AG20443 (cell line): Measurements from ENCODE around the gene WNT7A.

Experiments
- DNase-seq: peaks from one replicate; pipeline ENCODE4 v3.0.0; 2012; ENCODE audit warnings: low spot score, mixed read lengths

WNT7A gene

GRCh38 chr3:13844911-13845310, 35.0 kb downstream of the WNT7A start:
- no peak for DNase-seq

GRCh38 chr3:13844286-13844685, 35.6 kb downstream of the WNT7A start:
- DNase-seq = no peak

- DNase-seq = no peak
These were observed 36.5 kb downstream of the WNT7A start for GRCh38 chr3:13843351-13843750.

GRCh38 chr3:13842226-13842625, 37.6 kb downstream of the WNT7A start:
- DNase-seq = no peak

- no peak for DNase-seq
These were observed 38.0 kb downstream of the WNT7A start for GRCh38 chr3:13841826-13842225.

- DNase-seq = no peak
These were observed 38.7 kb downstream of the WNT7A start for GRCh38 chr3:13841141-13841540.

GRCh38 chr3:13840456-13840855, 39.4 kb downstream of the WNT7A start:
- no peak for DNase-seq

GRCh38 chr3:13839726-13840340, 40.0 kb downstream of the WNT7A start:
- DNase-seq = no peak

GRCh38 chr3:13839253-13839652, 40.6 kb downstream of the WNT7A start:
- no peak for DNase-seq

- no peak for DNase-seq
These were observed 41.5 kb downstream of the WNT7A start for GRCh38 chr3:13838421-13838820.

GRCh38 chr3:13837751-13838150, 42.1 kb downstream of the WNT7A start:
- DNase-seq = no peak

- no peak for DNase-seq
These were observed 42.9 kb downstream of the WNT7A start for GRCh38 chr3:13836658-13837587.

GRCh38 chr3:13835246-13835645, 44.6 kb downstream of the WNT7A start:
- DNase-seq = no peak

- no peak for DNase-seq
These were observed 45.4 kb downstream of the WNT7A start for GRCh38 chr3:13834258-13835035.

GRCh38 chr3:13833506-13834257, 46.2 kb downstream of the WNT7A start:
- DNase-seq = no peak

- no peak for DNase-seq
These were observed 47.7 kb downstream of the WNT7A start for GRCh38 chr3:13832130-13832529.

- DNase-seq = no peak
These were observed 48.4 kb downstream of the WNT7A start for GRCh38 chr3:13831386-13831996.

- DNase-seq = no peak
These were observed 50.6 kb downstream of the WNT7A start for GRCh38 chr3:13829311-13829710.

- DNase-seq = no peak
These were observed 51.2 kb downstream of the WNT7A start for GRCh38 chr3:13828501-13829265.

- DNase-seq = no peak
These were observed 52.2 kb downstream of the WNT7A start for GRCh38 chr3:13827699-13828098.

GRCh38 chr3:13827256-13827655, 52.6 kb downstream of the WNT7A start:
- no peak for DNase-seq
